Raji (cell line): ENCODE results near the gene ADGRL4.

Source experiments
- POLR2A ChIP-seq: IDR thresholded peaks from 2 replicates; pipeline ENCODE4 v1.6.1; 2011; ENCODE audit warnings: low read depth, low read length, control low read depth; ENCODE audit not compliant: insufficient read depth

The ADGRL4 gene

DNA sequence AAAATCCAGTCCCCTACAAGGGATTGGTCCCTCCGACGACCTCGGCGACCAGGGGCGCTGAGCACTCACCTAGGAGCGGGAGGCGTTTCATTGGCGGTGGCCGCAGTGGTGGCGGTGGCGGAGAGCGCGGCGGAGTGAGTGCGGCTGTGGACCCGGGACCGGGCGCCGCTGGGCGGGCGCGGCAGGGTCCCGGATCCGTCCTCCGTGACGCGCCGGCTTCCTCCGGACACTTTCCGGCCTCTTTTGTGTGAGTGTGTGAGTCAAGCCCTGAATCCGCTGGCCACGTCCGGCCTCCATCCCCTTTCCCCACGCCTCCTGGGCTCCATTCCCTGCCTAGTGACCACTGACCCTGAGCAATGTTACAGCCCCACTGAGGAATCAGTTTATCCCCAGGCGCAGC is at the start of gene ADGRL4:
Gene ADGRL4, minus strand, starts transcription at position 167 of the 400 bp plus-strand sequence. Its CDS starts 76 bp downstream, at position 91.
- no peak for TF ChIP-seq POLR2A

DNA sequence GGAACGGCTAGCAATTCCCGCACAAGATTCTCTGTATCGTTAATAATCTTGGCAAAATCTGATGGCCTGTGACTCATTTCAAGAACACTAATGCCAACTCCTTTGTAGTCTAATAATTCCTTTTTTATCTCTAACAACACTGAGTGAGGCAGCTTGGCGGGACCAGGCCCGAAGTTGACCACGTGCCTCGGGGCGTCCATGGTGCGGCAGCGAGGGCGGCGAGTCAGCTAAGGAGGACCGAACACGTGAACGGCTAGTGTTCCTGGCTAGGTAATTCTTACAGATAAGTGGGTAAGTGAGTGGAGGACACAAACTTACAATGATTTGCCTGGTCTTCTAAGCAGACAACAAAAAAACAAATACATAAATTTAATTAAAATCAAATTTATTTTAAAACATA is 49.3 kb upstream of the ADGRL4 start:
- no peak for TF ChIP-seq POLR2A

DNA sequence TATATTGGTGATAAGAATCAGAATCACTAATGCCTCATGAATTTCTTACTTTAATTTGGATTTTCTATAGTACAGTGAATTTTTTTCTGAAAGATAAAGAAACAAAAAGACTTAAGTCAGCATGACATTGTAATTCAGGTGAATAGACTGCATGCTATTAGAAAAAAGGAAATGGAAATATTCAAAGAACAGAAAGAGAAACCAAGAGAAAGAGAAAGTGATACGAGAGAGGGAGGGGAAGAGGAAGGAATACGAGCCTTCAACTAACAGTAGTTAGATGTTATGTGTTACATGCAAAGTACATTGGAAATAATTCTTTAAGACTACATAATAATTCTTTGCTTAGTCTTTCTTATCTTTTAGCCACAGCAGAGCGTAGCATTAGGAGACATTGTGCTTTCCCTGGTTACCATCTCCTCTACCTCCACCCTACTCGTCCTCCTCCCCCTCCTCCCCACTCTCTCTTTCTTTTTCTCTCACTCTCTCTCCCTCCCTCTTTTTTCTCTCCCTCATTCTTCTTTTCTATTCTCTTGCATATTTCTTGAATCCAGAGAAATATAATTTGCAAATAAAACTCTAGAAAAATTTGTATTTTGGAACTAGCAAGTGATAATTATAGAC is 46.4 kb upstream of the ADGRL4 start:
- no peak for TF ChIP-seq POLR2A

DNA sequence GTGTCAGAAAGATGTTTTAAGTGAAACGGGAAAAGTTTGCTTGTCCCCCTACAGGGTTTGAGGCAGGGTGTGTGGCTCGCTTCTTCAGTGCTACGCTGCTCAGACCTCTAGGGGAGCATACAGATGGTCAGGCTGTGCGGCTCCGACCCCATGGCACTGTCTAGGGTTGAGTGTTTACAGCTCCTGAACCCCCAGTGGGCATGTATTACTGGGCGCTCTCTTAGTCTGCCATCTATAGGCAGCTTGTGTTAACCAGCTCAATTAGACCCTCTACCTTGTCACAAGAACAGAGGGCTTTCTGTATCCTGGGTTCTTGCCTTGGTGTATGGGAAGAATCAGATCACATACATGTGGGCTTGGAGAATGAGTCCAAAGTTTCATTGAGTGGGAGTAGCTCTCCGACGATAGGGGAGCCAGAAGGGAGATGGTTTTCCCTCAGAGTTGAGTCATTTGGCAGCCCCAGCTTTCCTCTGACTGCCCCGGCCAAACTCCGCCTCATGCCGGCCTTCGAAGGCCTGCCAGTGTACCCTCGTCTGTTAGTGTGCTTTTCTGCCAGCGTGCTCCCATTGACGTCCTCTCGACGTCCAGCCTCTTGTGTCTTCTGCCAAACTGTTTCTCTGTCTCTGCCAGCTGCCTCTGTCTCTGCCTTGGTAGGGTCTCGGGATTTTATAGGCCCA is 38.6 kb upstream of the ADGRL4 start:
- TF ChIP-seq POLR2A = no peak

DNA sequence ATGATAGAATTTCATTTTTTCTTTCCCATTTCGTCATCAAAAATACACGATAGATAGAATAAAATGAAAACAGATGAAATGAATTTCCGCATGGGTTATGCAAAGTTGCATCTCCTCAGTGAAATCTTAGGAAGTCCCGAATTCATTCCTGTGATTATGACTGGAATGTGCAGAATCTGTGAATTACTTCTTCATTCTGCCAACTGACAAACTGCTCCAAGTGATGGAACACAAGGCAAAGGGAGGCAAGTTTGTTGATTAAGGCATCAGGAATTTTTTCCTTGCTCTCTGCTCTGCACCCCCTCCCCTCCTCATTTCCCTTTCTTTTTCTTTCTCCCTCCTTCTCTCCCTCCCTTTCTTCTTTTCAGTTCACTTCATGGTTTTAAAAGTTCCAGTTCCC is 37.0 kb upstream of the ADGRL4 start:
- no peak for TF ChIP-seq POLR2A

DNA sequence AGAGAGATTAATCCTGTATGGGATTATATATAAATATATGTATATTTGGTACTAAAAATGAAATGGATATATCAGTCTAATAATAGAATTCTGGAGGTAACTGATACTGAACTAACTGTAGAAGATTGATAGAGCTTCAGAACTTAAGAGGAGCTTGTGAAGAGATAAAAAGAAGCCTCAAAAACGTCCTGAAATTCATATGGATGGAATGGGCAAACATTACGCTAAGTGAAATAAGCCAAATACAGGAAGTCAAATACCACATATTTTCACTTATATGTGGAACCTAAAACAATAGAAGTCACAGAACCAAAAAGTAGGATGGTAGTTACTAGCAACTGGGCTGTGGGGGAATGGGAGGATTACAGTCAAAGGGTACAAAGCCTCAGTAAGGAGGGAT is 36.0 kb upstream of the ADGRL4 start:
- TF ChIP-seq POLR2A = no peak

DNA sequence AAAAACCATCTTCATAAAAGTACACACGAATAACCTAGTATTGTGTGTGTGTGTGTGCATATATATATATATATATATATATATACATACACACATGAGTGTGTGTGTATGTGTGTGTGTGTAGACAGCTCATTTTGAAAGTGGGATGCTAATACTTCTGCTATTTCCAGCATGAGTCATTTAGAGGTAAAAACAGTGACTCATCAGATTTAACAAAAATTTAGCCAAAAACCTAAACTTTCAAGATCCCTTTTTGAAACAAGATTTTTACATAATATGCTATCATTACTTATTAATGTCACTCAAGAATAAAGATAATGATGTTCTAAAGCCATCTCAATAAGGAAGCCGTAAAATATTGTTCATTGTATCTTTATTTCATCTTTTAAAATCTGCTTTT is 35.6 kb upstream of the ADGRL4 start:
- no peak for TF ChIP-seq POLR2A

DNA sequence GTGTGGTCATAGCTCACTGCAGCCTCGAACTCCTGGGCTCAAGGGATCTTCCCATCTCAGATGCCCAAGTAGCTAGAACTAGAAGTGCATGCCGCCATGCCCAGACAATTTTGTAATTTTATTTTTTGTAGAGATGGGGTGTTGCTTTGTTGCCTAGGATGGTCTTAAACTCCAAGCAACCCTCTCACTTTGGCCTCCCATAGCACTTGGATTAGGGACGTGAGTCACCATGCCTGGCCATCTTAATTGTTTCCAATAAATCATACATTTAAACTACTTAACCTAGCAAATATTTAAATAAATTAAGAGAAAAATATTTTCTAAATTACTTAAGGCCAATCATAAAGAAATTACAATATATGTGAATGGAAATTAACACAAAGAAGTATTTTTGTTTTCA is 35.1 kb upstream of the ADGRL4 start:
- TF ChIP-seq POLR2A = no peak

DNA sequence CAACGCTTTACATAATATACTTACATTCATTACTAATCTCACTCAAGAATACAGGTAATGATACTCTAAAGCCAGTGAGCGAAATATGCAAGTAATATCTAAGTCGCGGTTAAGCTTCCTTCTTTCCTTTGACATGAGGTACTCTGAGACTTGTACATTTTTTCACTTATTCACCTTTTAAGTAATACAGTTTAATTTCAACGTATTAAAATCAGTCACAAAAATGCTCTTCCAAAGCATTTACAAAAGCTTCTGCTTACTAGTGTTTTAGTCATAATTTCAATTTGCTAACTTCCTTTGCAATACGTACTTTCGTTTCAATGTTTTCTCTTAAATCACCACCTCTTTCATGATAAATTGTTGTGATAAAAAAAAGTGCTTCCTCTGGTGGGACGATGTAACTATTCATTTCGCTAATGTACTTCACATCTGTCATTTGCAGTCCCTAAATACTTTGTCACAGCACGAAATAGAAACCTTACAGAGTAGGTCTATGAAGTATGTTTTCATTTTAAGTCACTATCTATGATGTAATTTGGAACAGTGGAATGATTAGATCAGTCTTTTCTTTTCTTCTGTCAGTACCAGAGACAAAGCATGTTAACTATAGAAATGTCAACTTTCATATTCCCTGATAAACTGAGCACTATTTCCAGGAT is 34.0 kb upstream of the ADGRL4 start:
- TF ChIP-seq POLR2A = no peak

DNA sequence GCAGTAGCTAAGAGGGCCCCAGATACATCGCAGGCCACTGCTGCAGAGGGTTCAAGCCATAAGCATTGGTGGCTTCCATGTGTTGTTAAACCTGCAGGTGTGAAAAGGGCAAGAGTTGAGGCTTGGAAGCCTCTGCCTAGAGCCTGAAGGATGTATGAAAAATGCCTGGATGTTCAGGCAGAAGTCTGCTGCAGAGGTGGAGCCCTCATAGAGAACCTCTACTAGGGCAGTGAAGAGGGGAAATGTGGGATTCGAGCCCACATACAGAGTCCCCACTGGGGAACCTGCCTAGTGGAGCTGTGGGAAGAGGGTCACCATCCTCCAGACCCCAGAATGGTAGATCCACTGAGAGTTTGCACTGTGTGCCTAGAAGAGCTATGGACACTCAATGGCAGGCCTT is 30.6 kb upstream of the ADGRL4 start:
- TF ChIP-seq POLR2A = no peak

DNA sequence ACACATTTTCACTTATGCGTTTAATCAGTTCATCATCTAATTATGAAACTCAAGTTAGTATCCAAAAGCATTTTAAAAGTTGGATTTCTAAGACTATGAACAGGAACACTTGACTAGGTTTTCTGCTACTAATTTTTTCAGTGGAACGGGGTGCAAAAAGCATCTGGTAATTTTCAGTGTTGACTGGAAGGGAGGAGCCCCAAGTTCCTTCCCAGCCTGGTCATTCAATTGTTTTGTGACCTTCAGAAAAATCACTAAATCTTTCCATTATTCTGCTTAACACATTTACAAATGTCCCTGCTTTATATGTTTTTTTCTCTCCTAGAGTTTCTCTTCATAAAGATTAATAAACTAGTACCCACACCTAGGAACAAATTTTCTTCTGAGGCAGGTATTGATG is 6.0 kb upstream of the ADGRL4 start:
- TF ChIP-seq POLR2A = no peak

DNA sequence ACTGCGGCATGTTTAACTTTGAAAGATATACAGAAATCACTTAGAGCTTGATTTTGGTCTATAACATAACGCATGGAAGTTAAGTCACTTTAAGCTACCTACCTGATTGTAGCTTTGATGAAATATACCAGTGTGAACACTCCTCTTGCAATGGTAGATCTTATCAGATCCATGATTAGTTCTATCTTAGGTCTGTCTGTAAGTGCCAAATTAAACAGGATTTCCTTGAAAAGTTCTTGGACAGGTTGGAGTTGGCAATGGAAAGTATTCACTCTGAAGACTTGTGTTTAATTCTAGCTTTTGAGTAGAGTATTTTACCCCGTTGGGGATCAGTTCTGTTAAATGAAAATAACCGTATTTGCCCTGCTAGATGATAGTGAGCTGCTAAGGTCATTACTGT is 4.1 kb upstream of the ADGRL4 start:
- no peak for TF ChIP-seq POLR2A

DNA sequence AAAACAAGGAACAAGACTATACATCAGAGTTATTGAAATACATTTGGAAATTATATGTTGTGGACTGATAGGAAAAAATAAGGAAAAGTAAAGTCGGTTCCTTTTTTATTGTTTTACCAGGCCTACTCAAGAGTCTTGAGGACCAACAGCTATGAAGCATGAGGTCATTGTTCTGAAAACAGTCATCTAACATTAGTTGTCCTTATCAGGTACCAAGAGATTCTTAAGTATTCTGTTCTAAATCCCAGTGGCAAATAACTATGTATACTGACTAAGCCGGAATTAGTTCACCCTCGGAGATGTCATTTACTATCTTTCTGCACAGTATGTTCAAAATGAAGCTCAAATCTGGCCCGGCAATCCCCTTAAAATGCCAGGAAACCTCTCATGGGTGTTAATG is 585 bp downstream of the ADGRL4 start:
- no peak for TF ChIP-seq POLR2A

DNA sequence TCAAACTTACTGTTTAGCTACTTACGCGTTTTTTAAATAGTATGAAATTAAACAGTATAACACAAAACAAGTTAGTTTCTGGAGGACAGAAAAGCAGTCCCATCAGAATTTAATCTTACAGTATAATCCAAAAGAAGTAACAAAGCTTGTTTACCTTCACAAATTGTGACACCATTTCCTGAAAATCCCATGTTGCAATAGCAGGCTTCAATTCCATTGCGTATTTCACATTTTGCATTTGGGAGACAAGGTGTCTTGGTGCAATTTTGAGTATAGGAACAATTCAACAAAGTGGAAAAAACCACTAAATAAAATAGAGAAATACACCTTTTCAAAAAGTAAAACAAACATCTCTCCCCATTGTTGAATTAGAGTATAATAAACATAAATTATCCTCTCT is 1.6 kb downstream of the ADGRL4 start:
- TF ChIP-seq POLR2A = no peak

DNA sequence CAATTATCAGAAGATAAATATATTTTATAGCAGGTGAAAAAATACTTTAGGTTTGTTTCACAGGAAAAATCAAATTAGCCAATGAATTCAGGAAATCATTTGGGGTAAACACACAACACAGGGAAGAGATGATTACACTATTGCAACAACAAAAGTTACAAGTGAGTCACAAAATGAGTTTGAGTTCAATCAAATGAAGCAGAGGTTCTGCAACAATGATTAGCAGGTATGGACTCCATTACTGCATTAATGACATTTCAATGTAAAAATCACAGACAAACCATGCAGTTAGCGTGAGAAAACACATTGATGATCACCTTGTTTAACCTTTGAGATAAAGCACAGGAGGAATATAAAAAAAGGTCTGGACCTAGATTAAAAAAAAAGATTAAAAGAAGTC is 9.7 kb downstream of the ADGRL4 start:
- no peak for TF ChIP-seq POLR2A

DNA sequence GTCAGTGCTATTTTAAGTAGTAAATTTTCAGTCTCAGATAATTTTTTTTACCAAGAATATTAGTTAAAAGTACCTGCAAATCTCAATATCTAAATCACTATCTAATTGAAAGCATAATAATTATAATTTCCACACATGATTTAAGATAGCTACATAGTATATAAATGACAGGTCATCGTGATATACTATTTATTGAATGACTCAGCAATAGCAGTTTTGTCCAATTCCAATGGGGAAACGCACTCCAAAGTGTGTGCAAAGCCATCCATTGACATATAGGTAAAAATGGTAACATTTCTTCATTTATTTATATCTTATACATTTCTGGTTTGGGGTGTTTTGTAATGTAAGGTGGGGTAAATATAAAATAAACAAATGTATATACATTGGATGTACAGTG is 19.5 kb downstream of the ADGRL4 start:
- no peak for TF ChIP-seq POLR2A
